ENCODE results near the gene GPR78.

Gene GPR78

DNA sequence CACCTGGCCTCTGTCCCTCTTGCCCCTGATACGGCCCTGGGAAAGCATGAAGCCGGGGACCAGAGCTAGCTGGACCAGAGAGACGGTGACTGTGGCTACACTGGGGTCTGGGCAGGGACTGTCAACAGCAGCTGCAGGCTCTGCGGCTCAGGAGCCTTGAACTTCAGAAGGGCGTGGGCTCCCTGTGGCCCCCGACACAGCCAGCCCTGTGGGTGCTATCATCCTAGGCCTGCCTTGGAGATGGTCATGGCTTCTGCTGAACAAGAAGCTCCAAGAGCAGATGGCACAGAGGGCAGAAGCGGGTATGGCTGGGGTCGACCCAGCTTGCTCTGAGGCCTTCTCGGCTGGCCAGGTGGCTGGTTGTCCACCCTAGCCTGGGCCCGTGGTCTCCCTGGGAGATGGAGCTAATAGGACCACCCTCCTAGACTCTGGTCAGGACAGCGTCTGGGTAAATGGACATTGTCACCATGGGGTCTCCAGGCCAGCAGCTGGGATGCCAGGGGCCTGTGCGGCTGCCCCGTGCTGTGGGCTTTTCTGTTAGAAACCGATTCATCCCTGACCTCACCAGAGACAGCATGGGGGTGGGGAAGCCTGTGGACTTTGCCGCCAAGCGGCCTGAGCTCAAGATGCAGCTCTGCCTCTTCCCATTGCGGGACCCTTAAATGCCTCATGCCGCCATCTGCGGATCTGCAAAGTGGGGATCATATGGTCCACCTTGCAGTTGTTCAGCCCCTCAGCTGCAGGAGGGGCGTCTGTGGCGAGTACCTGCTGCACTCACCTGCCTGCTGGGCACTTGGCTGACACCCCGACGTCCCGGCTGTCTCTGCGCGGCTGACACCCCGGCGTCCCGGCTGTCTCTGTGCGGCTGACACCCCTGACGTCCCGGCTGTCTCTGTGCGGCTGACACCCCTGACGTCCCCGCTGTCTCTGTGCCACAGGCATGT, 33.5 kb downstream of the GPR78 start:
- TF ChIP-seq, protein P1, sequence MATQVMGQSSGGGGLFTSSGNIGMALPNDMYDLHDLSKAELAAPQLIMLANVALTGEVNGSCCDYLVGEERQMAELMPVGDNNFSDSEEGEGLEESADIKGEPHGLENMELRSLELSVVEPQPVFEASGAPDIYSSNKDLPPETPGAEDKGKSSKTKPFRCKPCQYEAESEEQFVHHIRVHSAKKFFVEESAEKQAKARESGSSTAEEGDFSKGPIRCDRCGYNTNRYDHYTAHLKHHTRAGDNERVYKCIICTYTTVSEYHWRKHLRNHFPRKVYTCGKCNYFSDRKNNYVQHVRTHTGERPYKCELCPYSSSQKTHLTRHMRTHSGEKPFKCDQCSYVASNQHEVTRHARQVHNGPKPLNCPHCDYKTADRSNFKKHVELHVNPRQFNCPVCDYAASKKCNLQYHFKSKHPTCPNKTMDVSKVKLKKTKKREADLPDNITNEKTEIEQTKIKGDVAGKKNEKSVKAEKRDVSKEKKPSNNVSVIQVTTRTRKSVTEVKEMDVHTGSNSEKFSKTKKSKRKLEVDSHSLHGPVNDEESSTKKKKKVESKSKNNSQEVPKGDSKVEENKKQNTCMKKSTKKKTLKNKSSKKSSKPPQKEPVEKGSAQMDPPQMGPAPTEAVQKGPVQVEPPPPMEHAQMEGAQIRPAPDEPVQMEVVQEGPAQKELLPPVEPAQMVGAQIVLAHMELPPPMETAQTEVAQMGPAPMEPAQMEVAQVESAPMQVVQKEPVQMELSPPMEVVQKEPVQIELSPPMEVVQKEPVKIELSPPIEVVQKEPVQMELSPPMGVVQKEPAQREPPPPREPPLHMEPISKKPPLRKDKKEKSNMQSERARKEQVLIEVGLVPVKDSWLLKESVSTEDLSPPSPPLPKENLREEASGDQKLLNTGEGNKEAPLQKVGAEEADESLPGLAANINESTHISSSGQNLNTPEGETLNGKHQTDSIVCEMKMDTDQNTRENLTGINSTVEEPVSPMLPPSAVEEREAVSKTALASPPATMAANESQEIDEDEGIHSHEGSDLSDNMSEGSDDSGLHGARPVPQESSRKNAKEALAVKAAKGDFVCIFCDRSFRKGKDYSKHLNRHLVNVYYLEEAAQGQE (IDR thresholded peaks at IDR 0.05; ENCODE audit: insufficient read depth in 1 of 2, low read depth in 2 of 2, low read length in 2 of 2): no peak
- no peak for TF ChIP-seq SIN3A (IDR thresholded peaks at IDR 0.05; ENCODE audit: borderline replicate concordance, insufficient read depth, low read length)
- no peak for TF ChIP-seq FOXP2 (optimal IDR thresholded peaks at IDR 0.05; ENCODE audit: borderline replicate concordance, extremely low read depth, extremely low read length, insufficient read depth)
- no peak for TF ChIP-seq POLR2AphosphoS5 (IDR thresholded peaks at IDR 0.05; ENCODE audit: low read depth, low read length)

DNA sequence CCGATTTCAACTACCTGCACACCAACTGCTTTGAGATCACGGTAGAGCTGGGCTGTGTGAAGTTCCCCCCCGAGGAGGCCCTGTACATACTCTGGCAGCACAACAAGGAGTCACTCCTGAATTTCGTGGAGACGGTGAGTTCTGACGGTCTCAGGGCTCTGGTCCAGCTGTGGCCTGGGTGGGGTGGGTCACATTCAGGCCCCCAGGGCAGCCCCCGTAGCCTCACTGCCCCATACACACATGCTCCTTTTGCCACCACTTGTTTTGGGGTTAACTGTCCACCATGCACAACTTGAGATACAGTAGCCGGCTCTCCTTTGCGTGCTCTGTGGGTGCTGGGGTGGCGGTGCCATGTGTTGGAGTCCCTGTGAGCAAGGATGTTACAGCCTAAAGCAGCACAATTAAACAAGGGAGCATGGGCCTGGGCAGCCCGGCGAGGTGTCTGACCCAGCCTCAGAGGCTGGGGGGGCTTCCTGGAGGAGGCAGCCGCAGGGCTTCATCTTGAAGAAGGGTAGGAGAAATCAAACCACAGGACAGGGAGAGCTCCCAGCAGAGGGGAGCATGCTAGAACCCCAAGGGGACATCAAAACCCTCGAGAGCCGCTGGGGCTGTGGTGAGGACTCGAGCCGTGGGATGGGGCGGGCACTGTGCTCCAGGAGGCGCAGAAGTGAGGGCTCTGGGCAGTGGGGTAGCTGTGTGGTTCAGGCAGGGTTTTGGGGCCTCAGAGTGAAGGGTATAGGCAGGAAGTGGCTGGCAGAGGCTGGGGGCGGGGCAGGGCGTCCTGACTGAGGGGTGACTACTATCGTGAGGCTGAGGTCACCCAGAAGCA, 34.4 kb downstream of the GPR78 start:
- TF ChIP-seq SIN3A (IDR thresholded peaks at IDR 0.05; ENCODE audit: borderline replicate concordance, insufficient read depth, low read length) (no peak), POLR2AphosphoS5 (IDR thresholded peaks at IDR 0.05; ENCODE audit: low read depth, low read length) (no peak), FOXP2 (optimal IDR thresholded peaks at IDR 0.05; ENCODE audit: borderline replicate concordance, extremely low read depth, extremely low read length, insufficient read depth) (no peak), TAF1 (IDR thresholded peaks at IDR 0.05; ENCODE audit: borderline replicate concordance, insufficient read depth, low read length) (no peak)
- TF ChIP-seq, protein P1 (IDR thresholded peaks at IDR 0.05; ENCODE audit: insufficient read depth in 1 of 2, low read depth in 2 of 2, low read length in 2 of 2): no peak

DNA sequence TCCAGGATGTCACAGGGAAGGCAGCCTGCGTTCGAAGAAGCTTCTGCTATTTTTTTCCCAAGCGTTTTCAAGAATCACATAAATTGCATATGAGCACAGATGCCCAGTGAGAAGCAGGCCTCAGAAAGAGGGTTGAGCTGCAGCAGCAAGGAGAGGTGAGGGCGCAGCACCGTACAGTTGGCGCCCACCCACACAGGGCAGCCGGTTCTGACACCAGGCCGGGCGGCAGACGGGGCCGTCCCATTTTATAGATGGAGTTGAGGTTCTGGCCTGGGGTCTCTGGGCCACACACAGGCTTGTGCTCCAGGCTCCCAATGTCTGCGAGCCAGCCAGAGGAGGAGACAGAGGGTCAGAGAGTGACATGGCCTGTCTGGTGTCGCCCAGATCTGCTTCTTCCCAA, 35.2 kb downstream of the GPR78 start:
- TF ChIP-seq, protein P1 (IDR thresholded peaks at IDR 0.05; ENCODE audit: insufficient read depth in 1 of 2, low read depth in 2 of 2, low read length in 2 of 2): no peak
- TF ChIP-seq FOXP2 (optimal IDR thresholded peaks at IDR 0.05; ENCODE audit: borderline replicate concordance, extremely low read depth, extremely low read length, insufficient read depth) (no peak), POLR2AphosphoS5 (IDR thresholded peaks at IDR 0.05; ENCODE audit: low read depth, low read length) (no peak), SIN3A (IDR thresholded peaks at IDR 0.05; ENCODE audit: borderline replicate concordance, insufficient read depth, low read length) (no peak), TAF1 (IDR thresholded peaks at IDR 0.05; ENCODE audit: borderline replicate concordance, insufficient read depth, low read length) (no peak)

DNA sequence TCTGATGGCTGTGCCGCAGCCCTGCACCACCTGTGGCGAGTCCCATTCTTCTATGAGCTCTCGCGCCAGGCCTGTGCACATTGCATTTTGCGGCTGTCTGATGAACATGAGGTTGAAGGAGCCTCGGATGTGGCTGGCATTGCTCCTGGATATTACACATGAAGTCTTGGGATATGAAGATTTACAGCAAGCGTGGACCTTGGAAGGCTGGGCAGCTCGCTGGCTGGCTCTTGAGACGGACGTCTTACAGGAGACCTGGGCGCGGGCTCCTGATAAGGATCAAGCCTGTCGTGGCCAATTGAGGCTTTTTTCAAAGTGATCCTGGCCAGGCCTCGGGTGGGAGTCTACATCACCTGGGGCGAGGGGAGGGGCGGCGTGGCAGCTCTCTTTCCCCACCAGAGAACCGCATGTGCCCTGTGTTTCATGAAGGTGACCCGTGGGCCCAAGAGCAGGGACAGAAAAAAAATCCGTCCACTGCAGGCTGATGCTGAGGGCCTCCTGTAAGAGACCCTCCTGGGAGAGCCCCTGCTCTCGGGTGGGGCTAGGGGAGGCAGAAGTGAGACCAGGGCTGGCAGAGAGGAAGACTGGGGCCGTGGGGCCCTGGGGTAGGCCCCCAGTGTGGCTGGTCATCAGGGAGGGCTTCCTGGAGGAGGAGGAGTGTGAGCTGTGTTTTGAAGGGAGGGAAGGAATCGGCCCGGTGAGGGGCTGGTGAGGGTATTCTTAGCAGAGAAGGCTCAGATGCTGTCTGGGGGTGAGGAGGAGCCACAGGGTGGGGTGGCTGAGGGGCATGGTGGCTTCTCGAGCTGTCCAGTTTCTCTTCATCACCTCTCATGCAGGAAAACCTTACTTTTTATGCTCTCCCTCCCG, 36.0 kb downstream of the GPR78 start:
- TF ChIP-seq FOXP2 (optimal IDR thresholded peaks at IDR 0.05; ENCODE audit: borderline replicate concordance, extremely low read depth, extremely low read length, insufficient read depth) (no peak), POLR2AphosphoS5 (IDR thresholded peaks at IDR 0.05; ENCODE audit: low read depth, low read length) (no peak), TAF1 (IDR thresholded peaks at IDR 0.05; ENCODE audit: borderline replicate concordance, insufficient read depth, low read length) (no peak), SIN3A (IDR thresholded peaks at IDR 0.05; ENCODE audit: borderline replicate concordance, insufficient read depth, low read length) (no peak)
- TF ChIP-seq, protein P1 (IDR thresholded peaks at IDR 0.05; ENCODE audit: insufficient read depth in 1 of 2, low read depth in 2 of 2, low read length in 2 of 2): no peak

All from PFSK-1 (cell line).